NB4 (cell line): ENCODE data around the gene PPP1R17.

Experiments used
- CTCF ChIP-seq: IDR thresholded peaks from one replicate; pipeline ENCODE4 v1.5.1; 2012; ENCODE audit warnings: low read depth, low read length
- MAX ChIP-seq: IDR thresholded peaks from 2 replicates; pipeline ENCODE4 v1.6.1; 2011; ENCODE audit warnings: low read depth, low read length
- POLR2A ChIP-seq: IDR thresholded peaks from 2 replicates; pipeline ENCODE4 v1.6.1; 2011; ENCODE audit warnings: mild to moderate bottlenecking; ENCODE audit not compliant: insufficient read length; ENCODE audit errors: extremely low read depth

DNA sequence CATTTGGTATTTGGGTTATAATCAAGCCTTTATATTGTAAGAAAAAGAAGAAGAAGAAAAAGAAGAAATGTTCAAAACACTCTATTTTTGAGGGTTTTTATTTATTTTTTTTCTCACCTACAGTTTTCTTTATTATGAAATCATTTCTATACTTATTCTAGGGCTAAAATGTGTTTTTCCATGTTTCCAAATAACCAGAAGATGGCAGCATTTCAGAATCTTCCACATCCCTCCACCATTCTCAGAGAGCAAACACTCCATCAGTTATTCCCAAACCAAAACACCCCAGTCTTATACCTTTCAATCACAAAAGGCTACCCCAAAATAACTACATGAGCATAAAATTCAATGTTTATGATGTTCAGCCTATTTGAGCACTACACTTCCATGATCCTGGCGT lies 38.7 kb upstream of the PPP1R17 start:
- TF ChIP-seq POLR2A (no peak), CTCF (no peak), MAX (no peak)
